GM12874 (cell line): Measurements from ENCODE around the gene NMUR1.

Experiments used
- CTCF ChIP-seq: IDR thresholded peaks from 2 replicates; pipeline ENCODE4 v1.5.1; 2011; ENCODE audit warnings: low read depth, mild to moderate bottlenecking, control low read depth, low read length, moderate library complexity; ENCODE audit not compliant: insufficient read depth

Gene NMUR1

GRCh38 chr2:231568785-231569435 is 38.7 kb upstream of the NMUR1 start:
- TF ChIP-seq CTCF = no peak

GRCh38 chr2:231568098-231568784 is 38.0 kb upstream of the NMUR1 start:
- no peak for TF ChIP-seq CTCF

GRCh38 chr2:231567159-231567558 is 36.9 kb upstream of the NMUR1 start:
- no peak for TF ChIP-seq CTCF

GRCh38 chr2:231565887-231566594 is 35.8 kb upstream of the NMUR1 start:
- TF ChIP-seq CTCF = no peak

GRCh38 chr2:231563378-231563961 is 33.2 kb upstream of the NMUR1 start:
- TF ChIP-seq CTCF = peak; percentile 74

- TF ChIP-seq CTCF = peak; percentile 69
Observed at GRCh38 chr2:231557571-231558217, 27.4 kb upstream of the NMUR1 start.

- no peak for TF ChIP-seq CTCF
Observed at GRCh38 chr2:231556981-231557380, 26.7 kb upstream of the NMUR1 start.
